ENCODE results near the gene B4GALT2. TPM values are rescaled to one million over a fixed set of nuclear protein-coding genes. Genes with fewer than 3 reads are reported as not detected.
A peak's percentile ranks its signal among the peaks of the same experiment; 100 is the strongest.

B4GALT2 gene
- total and polyA plus RNA-seq, 7 experiments from 2014 or later, result 0.49 to 16.9 (median 1.6) TPM; not detected in 2

GRCh38 chr1:44002165-44002564, 23.2 kb downstream of the B4GALT2 start:
- ATAC-seq, result no peak
- Mint-ChIP-seq H3K4me1 (peaks cover 0 to 4% (median 0%) of the 10 kb centered on the region in 7 donors), H3K27ac (no peak overlapping the region), H3K27me3 (peaks cover 0 to 4% (median 0%) of the 10 kb centered on the region in 5 donors), H3K36me3 (no peaks in the 10 kb centered on the region), H3K4me3 (no peak overlapping the region), H3K9me3 (no peaks in the 10 kb centered on the region)
- POLR2A ChIA-PET, result no interaction called here
- H3K9me3 ChIP-seq (ENCODE audit: control insufficient read depth in 2 of 3, low read length in 3 of 3), result no peaks in the 10 kb centered on the region
- no peak overlapping the region for H3K4me3 ChIP-seq (ENCODE audit: low read length)
- intact Hi-C loops (cut with micrococcal nuclease), result no loop called here
- H3K27me3 ChIP-seq (ENCODE audit: control insufficient read depth in 2 of 2, insufficient read depth in 2 of 2, low read length in 2 of 2), result peaks cover 0 to 2% of the 10 kb centered on the region in 2 donors
- no peak for DNase-seq
- H3K36me3 ChIP-seq (ENCODE audit: control insufficient read depth in 2 of 3, insufficient read depth in 3 of 3, low read length in 3 of 3), result no peaks in the 10 kb centered on the region
- H3K27ac ChIP-seq (ENCODE audit: low read depth, low read length), result no peak overlapping the region
- CTCF ChIA-PET, result interaction anchor here (1.3 kb wide), 1 partner anchor 34 kb away, joined by 3 read pairs; no protein-coding TSS in a partner anchor
- no peaks in the 10 kb centered on the region for H3K4me1 ChIP-seq (ENCODE audit: control insufficient read depth in 2 of 2, insufficient read depth in 2 of 2, low read length in 2 of 2)

GRCh38 chr1:44002606-44003157, 23.7 kb downstream of the B4GALT2 start:
- Mint-ChIP-seq H3K9me3 (no peaks in the 10 kb centered on the region), H3K27ac (no peak overlapping the region), H3K27me3 (peaks cover 0 to 4% (median 0%) of the 10 kb centered on the region in 5 donors), H3K4me3 (no peak overlapping the region), H3K36me3 (no peaks in the 10 kb centered on the region), H3K4me1 (peaks cover 0 to 4% (median 0%) of the 10 kb centered on the region in 7 donors)
- DNase-seq (no peak), ATAC-seq (no peak)
- CTCF ChIA-PET, result interaction anchor here (1.3 kb wide), 1 partner anchor 31 kb away, joined by 4 read pairs; no protein-coding TSS in a partner anchor
- Histone ChIP-seq H3K36me3 (ENCODE audit: control insufficient read depth in 2 of 3, insufficient read depth in 3 of 3, low read length in 3 of 3) (no peaks in the 10 kb centered on the region), H3K27ac (ENCODE audit: low read depth, low read length) (no peak overlapping the region), H3K4me3 (ENCODE audit: low read length) (no peak overlapping the region), H3K4me1 (ENCODE audit: control insufficient read depth in 2 of 2, insufficient read depth in 2 of 2, low read length in 2 of 2) (no peaks in the 10 kb centered on the region), H3K9me3 (ENCODE audit: control insufficient read depth in 2 of 3, low read length in 3 of 3) (no peaks in the 10 kb centered on the region), H3K27me3 (ENCODE audit: control insufficient read depth in 2 of 2, insufficient read depth in 2 of 2, low read length in 2 of 2) (peaks cover 0 to 2% of the 10 kb centered on the region in 2 donors)
- intact Hi-C loops (cut with micrococcal nuclease), result no loop called here
- POLR2A ChIA-PET, result no interaction called here

GRCh38 chr1:44008259-44008658, 29.2 kb downstream of the B4GALT2 start:
- H3K9me3 ChIP-seq (ENCODE audit: control insufficient read depth in 2 of 3, low read length in 3 of 3), result no peaks in the 10 kb centered on the region
- peaks cover 0 to 13% (median 8%) of the 10 kb centered on the region in 7 donors for H3K4me1 Mint-ChIP-seq
- no peak overlapping the region for H3K4me3 Mint-ChIP-seq
- H3K4me1 ChIP-seq (ENCODE audit: control insufficient read depth in 2 of 2, insufficient read depth in 2 of 2, low read length in 2 of 2), result no peaks in the 10 kb centered on the region
- ATAC-seq, result no peak
- ChIA-PET POLR2A (no interaction called here), CTCF (no interaction called here)
- H3K27ac Mint-ChIP-seq, result peak overlapping the region in 1 of 9 donors; percentile 25
- intact Hi-C loops (cut with micrococcal nuclease), result no loop called here
- no peaks in the 10 kb centered on the region for H3K36me3 ChIP-seq (ENCODE audit: control insufficient read depth in 2 of 3, insufficient read depth in 3 of 3, low read length in 3 of 3)
- H3K36me3 Mint-ChIP-seq, result no peaks in the 10 kb centered on the region
- H3K9me3 Mint-ChIP-seq, result no peaks in the 10 kb centered on the region
- no peaks in the 10 kb centered on the region for H3K27me3 Mint-ChIP-seq
- H3K4me3 ChIP-seq (ENCODE audit: low read length), result no peak overlapping the region
- H3K27ac ChIP-seq (ENCODE audit: low read depth, low read length), result no peak overlapping the region
- no peak for DNase-seq
- H3K27me3 ChIP-seq (ENCODE audit: control insufficient read depth in 2 of 2, insufficient read depth in 2 of 2, low read length in 2 of 2), result no peaks in the 10 kb centered on the region

GRCh38 chr1:44010935-44011471, 32.0 kb downstream of the B4GALT2 start:
- POLR2A ChIA-PET, result no interaction called here
- ATAC-seq (no peak), DNase-seq (no peak)
- Mint-ChIP-seq H3K27ac (no peak overlapping the region), H3K4me3 (no peak overlapping the region), H3K4me1 (peaks cover 0 to 20% (median 8%) of the 10 kb centered on the region in 7 donors), H3K27me3 (peaks cover 0 to 5% (median 0%) of the 10 kb centered on the region in 5 donors), H3K9me3 (no peaks in the 10 kb centered on the region), H3K36me3 (no peaks in the 10 kb centered on the region)
- H3K9me3 ChIP-seq (ENCODE audit: control insufficient read depth in 2 of 3, low read length in 3 of 3), result no peaks in the 10 kb centered on the region
- CTCF ChIA-PET, result interaction anchor here (0.6 to 1.3 kb wide), 2 partner anchors 26 to 36 kb away, joined by 3 to 4 read pairs; no protein-coding TSS in a partner anchor
- no peaks in the 10 kb centered on the region for H3K36me3 ChIP-seq (ENCODE audit: control insufficient read depth in 2 of 3, insufficient read depth in 3 of 3, low read length in 3 of 3)
- H3K4me3 ChIP-seq (ENCODE audit: low read length), result no peak overlapping the region
- intact Hi-C loops (cut with micrococcal nuclease), result no loop called here
- H3K27me3 ChIP-seq (ENCODE audit: control insufficient read depth in 2 of 2, insufficient read depth in 2 of 2, low read length in 2 of 2), result no peaks in the 10 kb centered on the region
- no peaks in the 10 kb centered on the region for H3K4me1 ChIP-seq (ENCODE audit: control insufficient read depth in 2 of 2, insufficient read depth in 2 of 2, low read length in 2 of 2)
- H3K27ac ChIP-seq (ENCODE audit: low read depth, low read length), result no peak overlapping the region

- Mint-ChIP-seq H3K9me3 (no peaks in the 10 kb centered on the region), H3K27ac (peak overlapping the region in 2 of 9 donors; percentile 51 to 82), H3K4me3 (no peak overlapping the region), H3K4me1 (peaks cover 0 to 20% (median 8%) of the 10 kb centered on the region in 7 donors), H3K36me3 (no peaks in the 10 kb centered on the region), H3K27me3 (peaks cover 0 to 5% (median 0%) of the 10 kb centered on the region in 5 donors)
- ChIA-PET POLR2A (no interaction called here), CTCF (interaction anchor here (0.6 kb wide), 1 partner anchor 23 kb away, joined by 3 read pairs; no protein-coding TSS in a partner anchor)
- no peak for DNase-seq
- Histone ChIP-seq H3K27ac (ENCODE audit: low read depth, low read length) (no peak overlapping the region), H3K4me1 (ENCODE audit: control insufficient read depth in 2 of 2, insufficient read depth in 2 of 2, low read length in 2 of 2) (no peaks in the 10 kb centered on the region), H3K9me3 (ENCODE audit: control insufficient read depth in 2 of 3, low read length in 3 of 3) (no peaks in the 10 kb centered on the region), H3K27me3 (ENCODE audit: control insufficient read depth in 2 of 2, insufficient read depth in 2 of 2, low read length in 2 of 2) (no peaks in the 10 kb centered on the region), H3K4me3 (ENCODE audit: low read length) (no peak overlapping the region), H3K36me3 (ENCODE audit: control insufficient read depth in 2 of 3, insufficient read depth in 3 of 3, low read length in 3 of 3) (no peaks in the 10 kb centered on the region)
- intact Hi-C loops (cut with micrococcal nuclease), result no loop called here
- ATAC-seq, result no peak
Measured at GRCh38 chr1:44012404-44012803, 33.4 kb downstream of the B4GALT2 start.

GRCh38 chr1:44012941-44013609, 34.1 kb downstream of the B4GALT2 start:
- H3K27me3 ChIP-seq (ENCODE audit: control insufficient read depth in 2 of 2, insufficient read depth in 2 of 2, low read length in 2 of 2), result no peaks in the 10 kb centered on the region
- no peaks in the 10 kb centered on the region for H3K9me3 Mint-ChIP-seq
- no peaks in the 10 kb centered on the region for H3K36me3 ChIP-seq (ENCODE audit: control insufficient read depth in 2 of 3, insufficient read depth in 3 of 3, low read length in 3 of 3)
- CTCF ChIA-PET, result interaction anchor here (0.6 to 0.9 kb wide), 2 partner anchors 22 to 34 kb away, joined by 3 read pairs; no protein-coding TSS in a partner anchor
- no peak overlapping the region for H3K27ac ChIP-seq (ENCODE audit: low read depth, low read length)
- H3K36me3 Mint-ChIP-seq, result no peaks in the 10 kb centered on the region
- peak; percentile 22 for ATAC-seq
- no peak overlapping the region for H3K4me3 Mint-ChIP-seq
- H3K4me1 Mint-ChIP-seq, result peaks cover 0 to 20% (median 8%) of the 10 kb centered on the region in 7 donors
- H3K27ac Mint-ChIP-seq, result peak overlapping the region in 2 of 9 donors; percentile 51 to 82
- peaks cover 0 to 5% (median 0%) of the 10 kb centered on the region in 5 donors for H3K27me3 Mint-ChIP-seq
- H3K9me3 ChIP-seq (ENCODE audit: control insufficient read depth in 2 of 3, low read length in 3 of 3), result no peaks in the 10 kb centered on the region
- DNase-seq, result peak in 1 of 9 donors; percentile 21
- no peaks in the 10 kb centered on the region for H3K4me1 ChIP-seq (ENCODE audit: control insufficient read depth in 2 of 2, insufficient read depth in 2 of 2, low read length in 2 of 2)
- no peak overlapping the region for H3K4me3 ChIP-seq (ENCODE audit: low read length)
- intact Hi-C loops (cut with micrococcal nuclease), result no loop called here
- POLR2A ChIA-PET, result no interaction called here

Measured in naive thymus-derived CD4-positive, alpha-beta T cell (primary cell).